HG03025 (cell line): ENCODE measurements around the gene YPEL4.

Source experiments
- ATAC-seq: cut with Tn5 transposase; IDR thresholded peaks from one replicate; pipeline ENCODE4 v1.9.1; 2021; ENCODE audit warnings: mild to moderate bottlenecking, moderate library complexity; ENCODE audit not compliant: unreplicated experiment, low FRiP score

Gene YPEL4

GRCh38 chr11:57596266-57596885 lies 53.3 kb downstream of the YPEL4 start:
- no peak for ATAC-seq
